Skeletal muscle tissue (tissue), 4 donors: ENCODE measurements around the gene PTPN18. TPM values are rescaled to one million over a fixed set of nuclear protein-coding genes. Genes with fewer than 3 reads are reported as not detected.

Source experiments
- H3K27ac ChIP-seq: one replicate; pipeline ENCODE4 v1.7.0; 2013; ENCODE audit warnings: mild to moderate bottlenecking, low read depth, low read length, inconsistent platforms
- H3K27me3 ChIP-seq, 3 donors: one replicate each; pipeline ENCODE4 v1.7.0; 2013; ENCODE audit warnings: low read length in 3 of 3; ENCODE audit not compliant: control insufficient read depth in 3 of 3, insufficient read depth in 3 of 3
- H3K36me3 ChIP-seq, 3 donors: one replicate each; pipeline ENCODE4 v1.7.0; 2013; ENCODE audit warnings: low read length in 3 of 3; ENCODE audit not compliant: control insufficient read depth in 3 of 3, insufficient read depth in 3 of 3
- H3K4me1 ChIP-seq, 3 donors: one replicate each; pipeline ENCODE4 v1.7.0; 2013; ENCODE audit warnings: low read length in 3 of 3, mild to moderate bottlenecking in 3 of 3; ENCODE audit not compliant: control insufficient read depth in 3 of 3, insufficient read depth in 3 of 3
- H3K4me3 ChIP-seq, 3 donors: one replicate each; pipeline ENCODE4 v1.7.0; 2013; ENCODE audit warnings: low read length in 3 of 3
- H3K9ac ChIP-seq, 3 donors: one replicate each; pipeline ENCODE4 v1.7.0; 2013; ENCODE audit warnings: low read length in 3 of 3, mild to moderate bottlenecking in 3 of 3, moderate library complexity in 2 of 3, low read depth in 1 of 3
- H3K9me3 ChIP-seq, 3 donors: one replicate each; pipeline ENCODE4 v1.7.0; 2013; ENCODE audit warnings: low read length in 3 of 3; ENCODE audit not compliant: control insufficient read depth in 3 of 3
- total RNA-seq: library from RNA; depleted of rRNA; stranded (reverse); fragments of >200 nt; gene quantifications from one replicate; pipeline ENCODE4 v1.2.3, GENCODE V29; 2014
- donor health status: Osteomylitis.

Gene PTPN18
- 5.2 TPM for total RNA-seq

- H3K4me3 ChIP-seq: peak within 1 kb of the TSS; percentile 79 to 83 (median 82)
- H3K27me3 ChIP-seq: no peaks in the 10 kb centered on the region
- peaks cover 0 to 2% (median 0%) of the 10 kb centered on the region in 3 donors for H3K36me3 ChIP-seq
- no peaks in the 10 kb centered on the region for H3K9me3 ChIP-seq
- H3K9ac ChIP-seq: peak within 1 kb of the TSS; percentile 79 to 85 (median 81)
- peak within 1 kb of the TSS; percentile 52 for H3K27ac ChIP-seq
- H3K4me1 ChIP-seq: peaks cover 18 to 28% (median 25%) of the 10 kb centered on the region in 3 donors
Observed at GRCh38 chr2:130355578-130356431, at the start of gene PTPN18. PTPN18 (plus strand) TSS chr2:130356056; CDS start chr2:130356108, 52 bp downstream.

GRCh38 chr2:130307850-130308249 lies 48.0 kb upstream of the PTPN18 start:
- no peaks in the 10 kb centered on the region for H3K4me1 ChIP-seq
- peaks cover 0 to 4% (median 0%) of the 10 kb centered on the region in 3 donors for H3K27me3 ChIP-seq
- no peak overlapping the region for H3K4me3 ChIP-seq
- H3K36me3 ChIP-seq: no peaks in the 10 kb centered on the region
- no peaks in the 10 kb centered on the region for H3K9me3 ChIP-seq
- H3K9ac ChIP-seq: no peak overlapping the region
- no peak overlapping the region for H3K27ac ChIP-seq

GRCh38 chr2:130310881-130311280 lies 45.0 kb upstream of the PTPN18 start:
- Histone ChIP-seq H3K27me3 (peaks cover 0 to 14% (median 4%) of the 10 kb centered on the region in 3 donors), H3K36me3 (no peaks in the 10 kb centered on the region), H3K4me1 (no peaks in the 10 kb centered on the region), H3K9me3 (no peaks in the 10 kb centered on the region), H3K4me3 (no peak overlapping the region), H3K9ac (no peak overlapping the region), H3K27ac (no peak overlapping the region)

GRCh38 chr2:130313812-130314334 lies 42.0 kb upstream of the PTPN18 start:
- Histone ChIP-seq H3K9me3 (no peaks in the 10 kb centered on the region), H3K27ac (no peak overlapping the region), H3K9ac (no peak overlapping the region), H3K4me1 (no peaks in the 10 kb centered on the region), H3K27me3 (peaks cover 0 to 14% (median 4%) of the 10 kb centered on the region in 3 donors), H3K4me3 (no peak overlapping the region), H3K36me3 (no peaks in the 10 kb centered on the region)

GRCh38 chr2:130314377-130314776 lies 41.5 kb upstream of the PTPN18 start:
- Histone ChIP-seq H3K36me3 (no peaks in the 10 kb centered on the region), H3K27ac (no peak overlapping the region), H3K27me3 (peaks cover 0 to 14% (median 4%) of the 10 kb centered on the region in 3 donors), H3K4me3 (no peak overlapping the region), H3K9me3 (no peaks in the 10 kb centered on the region), H3K9ac (no peak overlapping the region), H3K4me1 (no peaks in the 10 kb centered on the region)

GRCh38 chr2:130316596-130316995 lies 39.3 kb upstream of the PTPN18 start:
- H3K27me3 ChIP-seq: peaks cover 0 to 14% (median 2%) of the 10 kb centered on the region in 3 donors
- H3K4me3 ChIP-seq: no peak overlapping the region
- no peaks in the 10 kb centered on the region for H3K9me3 ChIP-seq
- no peak overlapping the region for H3K9ac ChIP-seq
- no peaks in the 10 kb centered on the region for H3K36me3 ChIP-seq
- H3K27ac ChIP-seq: no peak overlapping the region
- no peaks in the 10 kb centered on the region for H3K4me1 ChIP-seq

GRCh38 chr2:130318906-130319305 lies 37.0 kb upstream of the PTPN18 start:
- H3K4me1 ChIP-seq: no peaks in the 10 kb centered on the region
- H3K4me3 ChIP-seq: no peak overlapping the region
- H3K9ac ChIP-seq: no peak overlapping the region
- no peaks in the 10 kb centered on the region for H3K36me3 ChIP-seq
- no peak overlapping the region for H3K27ac ChIP-seq
- H3K27me3 ChIP-seq: peaks cover 0 to 11% (median 2%) of the 10 kb centered on the region in 3 donors
- no peaks in the 10 kb centered on the region for H3K9me3 ChIP-seq

GRCh38 chr2:130319536-130319935 lies 36.3 kb upstream of the PTPN18 start:
- Histone ChIP-seq H3K9ac (no peak overlapping the region), H3K27me3 (peaks cover 2 to 6% (median 3%) of the 10 kb centered on the region in 3 donors), H3K9me3 (no peaks in the 10 kb centered on the region)

GRCh38 chr2:130327703-130328527 lies 27.9 kb upstream of the PTPN18 start:
- Histone ChIP-seq H3K9ac (no peak overlapping the region), H3K36me3 (no peaks in the 10 kb centered on the region), H3K27me3 (peaks cover 17 to 31% (median 19%) of the 10 kb centered on the region in 3 donors), H3K4me3 (no peak overlapping the region), H3K4me1 (peaks cover 0 to 3% (median 2%) of the 10 kb centered on the region in 3 donors), H3K9me3 (no peaks in the 10 kb centered on the region), H3K27ac (no peak overlapping the region)

More at GRCh38 chr2:130319536-130319935, 36.3 kb upstream of the PTPN18 start:
- Histone ChIP-seq H3K27ac (no peak overlapping the region), H3K4me3 (no peak overlapping the region), H3K36me3 (no peaks in the 10 kb centered on the region), H3K4me1 (no peaks in the 10 kb centered on the region)
